Activated CD8-positive, alpha-beta T cell treated with anti-CD3 and anti-CD28 coated beads for 36 hours (primary cell): ENCODE measurements around the gene PACSIN1. TPM values are rescaled to one million over a fixed set of nuclear protein-coding genes. Genes with fewer than 3 reads are reported as not detected.

ENCODE experiments used
- ATAC-seq: fragments of 200-7000 bp; cut with Tn5 transposase; one replicate; pipeline ENCODE4 v1.10.0; 2021; ENCODE audit warnings: mild to moderate bottlenecking, moderate library complexity
- CTCF ChIA-PET: fragments of 350-600 bp; sonication (Branson Sonifier 250); formaldehyde crosslinking; loops from one replicate; lab custom pipeline; 2021; ENCODE audit warnings: antibody characterized with exemption; lab: Charles Lee
- POLR2A ChIA-PET: fragments of 350-600 bp; sonication (Branson Sonifier 250); formaldehyde crosslinking; loops from one replicate; lab custom pipeline; 2021; ENCODE audit warnings: antibody characterized with exemption; lab: Charles Lee
- DNase-seq: peaks from one replicate; pipeline ENCODE4 v3.0.0-alpha.2; 2020
- H3K27ac Mint-ChIP-seq: one replicate; pipeline ENCODE4 v1.8.0; 2021; ENCODE audit warnings: mild to moderate bottlenecking, mixed read lengths
- H3K27me3 Mint-ChIP-seq: one replicate; pipeline ENCODE4 v1.8.0; 2021; ENCODE audit warnings: mixed read lengths
- H3K36me3 Mint-ChIP-seq: one replicate; pipeline ENCODE4 v1.8.0; 2021; ENCODE audit warnings: low read depth, mixed read lengths
- H3K4me1 Mint-ChIP-seq: one replicate; pipeline ENCODE4 v1.8.0; 2021; ENCODE audit warnings: low read depth, mixed read lengths
- H3K4me3 Mint-ChIP-seq: one replicate; pipeline ENCODE4 v1.8.0; 2021; ENCODE audit warnings: mild to moderate bottlenecking, moderate library complexity, mixed read lengths
- H3K9me3 Mint-ChIP-seq: one replicate; pipeline ENCODE4 v1.8.0; 2021; ENCODE audit warnings: mixed read lengths
- intact Hi-C: fragments of 100-400 bp; cut with micrococcal nuclease; formaldehyde crosslinking; loops from one replicate; pipeline ENCODE4 v1.10.0; 2022
- total RNA-seq, 2 experiments: library from RNA; stranded (reverse); gene quantifications; one replicate each; pipeline ENCODE4 v1.2.3, GENCODE V29; 2021
- TF ChIP-seq, protein P1 (sequence below): fragments of 200-600 bp; IDR thresholded peaks from one replicate; pipeline ENCODE4 v1.8.0; 2022; ENCODE audit warnings: antibody characterized with exemption, mild to moderate bottlenecking

PACSIN1 gene, protein sequence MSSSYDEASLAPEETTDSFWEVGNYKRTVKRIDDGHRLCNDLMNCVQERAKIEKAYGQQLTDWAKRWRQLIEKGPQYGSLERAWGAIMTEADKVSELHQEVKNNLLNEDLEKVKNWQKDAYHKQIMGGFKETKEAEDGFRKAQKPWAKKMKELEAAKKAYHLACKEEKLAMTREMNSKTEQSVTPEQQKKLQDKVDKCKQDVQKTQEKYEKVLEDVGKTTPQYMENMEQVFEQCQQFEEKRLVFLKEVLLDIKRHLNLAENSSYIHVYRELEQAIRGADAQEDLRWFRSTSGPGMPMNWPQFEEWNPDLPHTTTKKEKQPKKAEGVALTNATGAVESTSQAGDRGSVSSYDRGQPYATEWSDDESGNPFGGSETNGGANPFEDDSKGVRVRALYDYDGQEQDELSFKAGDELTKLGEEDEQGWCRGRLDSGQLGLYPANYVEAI
- under 1 TPM; 0.47 to 0.51 TPM for total RNA-seq

DNA sequence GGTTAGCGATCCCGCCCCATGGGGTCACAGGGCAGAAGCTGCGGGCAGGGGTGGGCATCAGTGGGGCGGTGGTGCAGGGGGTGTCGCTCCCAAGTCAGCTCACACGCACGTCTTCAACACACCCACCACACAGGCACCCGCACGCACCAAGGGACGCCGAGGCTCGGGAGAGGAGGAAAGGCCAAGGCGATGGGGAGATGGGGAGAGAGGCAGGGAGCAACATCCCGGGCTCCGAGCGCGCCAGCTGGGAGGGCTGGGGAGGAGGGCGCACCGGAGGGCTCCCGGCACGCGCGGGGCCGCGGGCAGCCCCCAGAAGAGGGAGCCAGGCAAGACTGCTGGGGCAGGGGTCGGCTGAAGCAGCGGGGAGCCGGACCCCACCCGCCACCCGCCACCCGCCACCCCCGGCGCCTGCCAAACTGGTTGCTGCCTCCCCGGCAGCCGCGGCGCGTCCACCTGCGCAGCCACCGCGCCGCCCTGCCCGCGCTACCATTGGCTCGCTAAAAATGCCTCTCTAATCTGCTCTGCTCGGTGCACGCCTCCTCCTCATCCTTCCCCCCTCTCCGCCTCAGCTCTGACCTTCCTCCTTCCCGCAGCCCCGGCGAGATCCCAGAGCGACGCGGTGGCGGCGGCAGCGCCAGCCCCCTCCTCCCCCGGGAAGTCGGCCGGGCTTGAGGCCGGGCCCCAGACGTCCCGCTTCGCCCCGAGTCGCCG is at the start of gene PACSIN1:
Gene PACSIN1, plus strand, starts transcription at position 546 of the 711 bp plus-strand sequence. CDS start 60,230 bp downstream, outside the sequence.
- peak; percentile 33 for DNase-seq
- peak within 1 kb of the TSS; percentile 66 for H3K4me3 Mint-ChIP-seq
- TF ChIP-seq, protein P1, sequence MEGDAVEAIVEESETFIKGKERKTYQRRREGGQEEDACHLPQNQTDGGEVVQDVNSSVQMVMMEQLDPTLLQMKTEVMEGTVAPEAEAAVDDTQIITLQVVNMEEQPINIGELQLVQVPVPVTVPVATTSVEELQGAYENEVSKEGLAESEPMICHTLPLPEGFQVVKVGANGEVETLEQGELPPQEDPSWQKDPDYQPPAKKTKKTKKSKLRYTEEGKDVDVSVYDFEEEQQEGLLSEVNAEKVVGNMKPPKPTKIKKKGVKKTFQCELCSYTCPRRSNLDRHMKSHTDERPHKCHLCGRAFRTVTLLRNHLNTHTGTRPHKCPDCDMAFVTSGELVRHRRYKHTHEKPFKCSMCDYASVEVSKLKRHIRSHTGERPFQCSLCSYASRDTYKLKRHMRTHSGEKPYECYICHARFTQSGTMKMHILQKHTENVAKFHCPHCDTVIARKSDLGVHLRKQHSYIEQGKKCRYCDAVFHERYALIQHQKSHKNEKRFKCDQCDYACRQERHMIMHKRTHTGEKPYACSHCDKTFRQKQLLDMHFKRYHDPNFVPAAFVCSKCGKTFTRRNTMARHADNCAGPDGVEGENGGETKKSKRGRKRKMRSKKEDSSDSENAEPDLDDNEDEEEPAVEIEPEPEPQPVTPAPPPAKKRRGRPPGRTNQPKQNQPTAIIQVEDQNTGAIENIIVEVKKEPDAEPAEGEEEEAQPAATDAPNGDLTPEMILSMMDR: no peak
- POLR2A ChIA-PET: interaction anchor here (1.4 kb wide), 1 partner anchor 60 kb away, joined by 4 read pairs; no protein-coding TSS in a partner anchor
- no peak within 1 kb of the TSS for H3K27ac Mint-ChIP-seq
- H3K9me3 Mint-ChIP-seq: no peaks in the 10 kb centered on the region
- H3K27me3 Mint-ChIP-seq: peaks cover 20% of the 10 kb centered on the region
- peak; percentile 90 for ATAC-seq
- intact Hi-C loops: no loop called here
- H3K4me1 Mint-ChIP-seq: peaks cover 5% of the 10 kb centered on the region
- H3K36me3 Mint-ChIP-seq: no peaks in the 10 kb centered on the region
- CTCF ChIA-PET: interaction anchor here (0.8 to 1.1 kb wide), 2 partner anchors 143 kb away, joined by 3 read pairs; no protein-coding TSS in a partner anchor

DNA sequence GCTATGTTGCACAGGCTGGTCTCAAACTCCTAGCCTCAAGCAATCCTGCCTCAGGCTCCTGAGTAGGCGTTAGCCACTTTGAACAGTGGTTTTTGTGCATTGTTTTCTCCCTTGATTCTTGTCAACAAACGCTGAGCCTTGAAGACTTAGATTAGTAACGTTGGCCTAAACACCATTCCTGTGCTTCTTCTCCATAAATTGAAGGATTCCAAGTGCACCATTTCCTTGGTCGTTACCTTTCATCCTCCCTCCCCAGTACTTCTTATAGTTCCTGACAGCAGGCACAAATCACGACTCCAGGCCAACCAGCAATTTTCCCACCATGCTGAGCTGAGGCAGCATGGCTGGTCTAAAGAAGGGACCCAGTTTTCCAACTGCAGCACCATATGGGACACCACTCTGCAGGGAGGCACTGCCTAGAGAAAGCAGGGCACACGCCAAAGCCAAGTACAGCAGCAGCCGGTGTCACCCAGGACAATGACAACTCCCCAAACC is 49.0 kb upstream of the PACSIN1 start:
- peaks cover 25% of the 10 kb centered on the region for H3K4me1 Mint-ChIP-seq
- ATAC-seq (no peak), DNase-seq (no peak)
- intact Hi-C loops: loop anchor here (10.0 kb wide), 1 partner anchor 252 kb away; no protein-coding TSS in a partner anchor
- no peaks in the 10 kb centered on the region for H3K9me3 Mint-ChIP-seq
- no peak overlapping the region for H3K4me3 Mint-ChIP-seq
- H3K36me3 Mint-ChIP-seq: peaks cover 61% of the 10 kb centered on the region
- H3K27ac Mint-ChIP-seq: no peak overlapping the region
- H3K27me3 Mint-ChIP-seq: no peaks in the 10 kb centered on the region
- ChIA-PET CTCF (interaction anchor here (0.6 to 3.7 kb wide), 7 partner anchors 13 to 533 kb away, joined by 3 to 61 read pairs (median 5); partner anchors contain the start of gene SMIM29), POLR2A (interaction anchor here (1.0 to 5.4 kb wide), 10 partner anchors 8 to 375 kb away, joined by 3 to 63 read pairs (median 4); partner anchors contain the start of genes BLTP3A, NUDT3 and RPS10)
- TF ChIP-seq, protein P1: no peak

DNA sequence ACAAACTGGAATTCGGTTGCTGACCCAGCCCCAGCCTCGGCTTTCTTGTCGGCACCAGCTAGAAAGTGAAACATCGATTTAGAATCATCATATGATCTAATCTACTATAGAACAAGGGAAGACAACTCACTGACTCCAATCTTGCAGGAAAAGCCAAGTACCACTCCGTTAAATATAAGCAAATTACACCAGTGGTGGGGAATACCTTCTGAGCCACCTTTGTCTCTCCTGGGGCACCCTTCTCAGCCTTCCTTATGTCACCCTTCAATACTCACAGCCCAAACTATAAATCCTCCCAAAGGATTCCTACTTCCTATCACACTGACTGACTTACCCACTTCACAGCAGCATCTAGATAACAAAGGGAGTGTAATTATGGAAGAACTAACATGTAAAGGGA is 47.5 kb upstream of the PACSIN1 start:
- ChIA-PET POLR2A (interaction anchor here (1.1 to 5.4 kb wide), 4 partner anchors 7 to 169 kb away, joined by 4 to 63 read pairs (median 12); partner anchors contain the start of genes NUDT3 and RPS10), CTCF (interaction anchor here (1.0 kb wide), 1 partner anchor 169 kb away, joined by 3 read pairs; the partner anchor contains the start of gene SMIM29)
- TF ChIP-seq, protein P1: no peak
- H3K4me3 Mint-ChIP-seq: no peak overlapping the region
- intact Hi-C loops: loop anchor here (10.0 kb wide), 1 partner anchor 254 kb away; no protein-coding TSS in a partner anchor
- peak overlapping the region; percentile 56 for H3K27ac Mint-ChIP-seq
- no peaks in the 10 kb centered on the region for H3K9me3 Mint-ChIP-seq
- peaks cover 31% of the 10 kb centered on the region for H3K4me1 Mint-ChIP-seq
- H3K36me3 Mint-ChIP-seq: peaks cover 71% of the 10 kb centered on the region
- H3K27me3 Mint-ChIP-seq: no peaks in the 10 kb centered on the region
- DNase-seq (no peak), ATAC-seq (no peak)

DNA sequence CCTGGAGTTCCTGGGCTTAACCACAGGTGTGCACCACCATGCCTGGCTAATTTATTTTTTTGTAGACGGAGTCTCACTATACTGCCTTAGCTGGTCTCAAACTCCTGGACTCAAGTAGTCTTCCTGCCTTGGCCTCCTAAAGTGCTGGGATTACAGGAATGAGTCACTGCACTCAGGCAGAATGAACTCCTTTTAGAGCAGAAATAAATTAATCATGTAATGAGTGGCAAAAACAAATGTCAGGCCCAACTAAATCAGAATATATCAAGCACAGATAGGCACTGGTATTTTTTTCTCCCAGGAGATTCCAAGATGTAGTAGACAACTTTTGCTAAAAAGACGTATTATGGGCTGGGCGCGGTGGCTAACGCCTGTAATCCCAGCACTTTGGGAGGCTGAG is 42.6 kb upstream of the PACSIN1 start:
- H3K4me1 Mint-ChIP-seq: peaks cover 44% of the 10 kb centered on the region
- peak overlapping the region; percentile 100 for H3K27ac Mint-ChIP-seq
- no peaks in the 10 kb centered on the region for H3K27me3 Mint-ChIP-seq
- no peaks in the 10 kb centered on the region for H3K9me3 Mint-ChIP-seq
- ATAC-seq (no peak), DNase-seq (no peak)
- H3K36me3 Mint-ChIP-seq: peaks cover 62% of the 10 kb centered on the region
- TF ChIP-seq, protein P1: no peak
- ChIA-PET POLR2A (interaction anchor here (0.6 to 5.0 kb wide), 11 partner anchors 8 to 186 kb away, joined by 3 to 63 read pairs (median 4); partner anchors contain the start of genes HMGA1, NUDT3 and SMIM29), CTCF (interaction anchor here (1.5 to 2.0 kb wide), 2 partner anchors 9 to 174 kb away, joined by 7 to 9 read pairs; no protein-coding TSS in a partner anchor)
- H3K4me3 Mint-ChIP-seq: peak overlapping the region; percentile 98
- intact Hi-C loops: no loop called here
